IPS-NIHi11 (cell line): ENCODE measurements around the gene VKORC1L1.
"Not testable (repeated sequence)": the region's sequence is repeated elsewhere in the genome, so short reads cannot be mapped to it uniquely, and the experiment has no call there.

ENCODE experiments used
- DNase-seq: peaks from one replicate; pipeline ENCODE4 v3.0.0; 2012; ENCODE audit warnings: mixed read lengths, low spot score

VKORC1L1 gene

DNA sequence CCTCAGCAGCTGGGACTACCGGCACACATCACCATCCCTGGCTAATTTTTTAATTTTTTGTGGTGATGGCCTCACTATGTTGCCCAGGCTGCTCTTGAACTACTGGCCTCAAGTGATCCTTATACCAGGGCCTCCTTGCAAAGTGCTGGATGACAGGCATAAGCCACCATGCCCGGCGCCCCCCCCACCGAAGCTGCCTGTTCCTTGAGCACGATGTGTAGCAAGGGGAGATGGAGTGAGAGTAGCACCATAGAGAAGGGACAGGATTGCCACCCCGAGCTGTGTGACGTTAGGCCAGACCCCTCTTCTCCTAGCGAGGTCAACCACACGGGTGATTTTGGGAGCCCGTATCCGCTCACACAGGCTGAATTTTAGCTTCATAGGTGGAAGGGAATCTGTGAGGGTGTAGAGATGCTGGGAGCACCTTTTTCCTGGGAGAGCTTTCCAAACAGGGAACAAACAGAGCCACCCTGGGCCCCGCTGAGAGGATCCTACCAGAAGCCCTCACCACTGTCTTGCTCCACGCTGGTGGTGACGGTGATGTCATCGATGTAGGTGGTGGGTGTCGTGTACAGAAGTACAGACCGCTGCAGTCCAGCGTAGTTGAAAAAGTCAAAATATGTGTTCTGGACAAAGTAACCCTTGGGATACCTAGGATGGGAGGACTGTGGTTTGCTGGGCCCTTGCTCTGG is 106.2 kb downstream of the VKORC1L1 start:
- DNase-seq = no peak

DNA sequence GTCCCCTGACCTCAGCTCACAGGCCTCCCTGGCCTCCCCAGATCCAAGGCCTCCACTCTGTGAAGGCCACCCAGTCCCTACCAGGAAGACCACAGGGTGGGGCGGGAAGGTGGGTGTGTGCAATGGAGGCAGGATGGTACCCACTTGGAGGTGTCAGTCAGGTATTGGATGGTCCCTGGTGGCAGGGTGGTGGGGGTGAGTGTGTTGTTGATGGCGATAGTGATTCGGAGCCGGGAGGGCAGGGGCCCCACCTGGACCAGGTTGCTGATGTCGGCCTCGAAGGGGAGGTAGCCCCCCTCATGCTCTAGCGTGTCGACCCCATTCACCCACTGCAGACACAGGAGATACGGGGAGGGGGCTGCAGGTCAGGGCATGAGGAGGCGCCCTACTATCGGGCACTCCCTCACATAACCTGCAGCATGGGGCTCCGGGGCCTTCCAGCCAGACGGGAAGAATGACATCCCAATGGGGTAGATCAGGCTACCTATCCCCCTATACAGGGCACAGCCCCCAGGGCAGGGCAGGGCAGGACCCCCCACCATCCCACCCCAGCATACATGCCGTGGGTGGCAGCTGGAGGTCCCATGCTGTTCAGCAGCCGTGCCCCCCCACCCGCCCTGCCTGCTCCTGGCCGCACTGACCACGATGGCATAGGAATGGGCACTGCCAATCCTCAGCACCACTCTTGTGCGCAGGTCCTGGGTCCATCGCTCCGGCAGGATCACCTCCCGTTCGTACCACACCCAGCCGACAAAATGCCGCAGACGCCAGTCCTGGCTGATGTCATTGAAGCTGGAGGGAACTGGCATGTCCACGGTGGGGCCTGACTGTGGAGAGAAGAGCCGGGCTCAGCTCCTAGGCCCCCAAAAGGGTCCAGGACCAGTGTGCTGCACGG is 107.0 kb downstream of the VKORC1L1 start:
- DNase-seq = no peak

DNA sequence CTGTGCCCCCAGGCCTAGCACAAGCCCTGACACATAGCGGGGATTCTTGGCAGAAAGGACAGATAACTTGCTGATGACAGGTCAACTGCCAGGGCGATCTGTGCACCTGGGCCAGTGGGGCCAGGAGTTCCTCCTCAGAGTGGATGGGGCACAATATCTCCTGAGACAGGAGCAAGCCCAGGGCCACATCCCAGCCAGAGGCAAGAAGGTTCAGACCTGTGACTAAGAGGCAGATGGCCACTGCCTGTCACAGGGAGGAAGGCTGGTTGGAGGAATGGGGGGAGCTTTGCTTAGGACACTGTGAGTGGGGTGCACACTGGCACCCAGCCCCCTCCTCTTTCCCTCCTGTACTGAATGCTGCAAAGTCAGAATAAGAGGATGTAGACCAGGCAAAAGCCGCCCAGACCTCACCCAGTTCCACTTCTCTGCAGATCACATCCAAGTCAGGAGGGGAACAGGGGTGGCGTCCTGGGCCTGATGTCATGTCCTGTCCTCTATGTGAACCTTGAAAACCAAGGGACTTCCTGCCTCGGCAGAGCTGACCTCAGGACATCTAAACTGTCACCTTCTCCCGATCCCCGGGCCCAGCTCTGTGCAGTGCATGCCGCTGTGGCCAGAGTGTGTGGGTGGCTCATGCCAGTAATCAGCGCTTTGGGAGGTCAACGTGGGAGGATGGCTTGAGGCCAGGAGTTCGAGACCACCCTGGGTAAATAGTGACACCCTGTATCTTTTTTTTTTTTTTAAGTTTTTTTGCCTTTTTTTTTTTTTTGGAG is 107.8 kb downstream of the VKORC1L1 start:
- no peak for DNase-seq

GRCh38 chr7:65981965-65982792 is 109.3 kb downstream of the VKORC1L1 start, which contains the start of gene GUSB:
Gene GUSB (minus strand): TSS chr7:65982213. CDS start chr7:65982183, 30 bp downstream.
- DNase-seq = peak; percentile 99

DNA sequence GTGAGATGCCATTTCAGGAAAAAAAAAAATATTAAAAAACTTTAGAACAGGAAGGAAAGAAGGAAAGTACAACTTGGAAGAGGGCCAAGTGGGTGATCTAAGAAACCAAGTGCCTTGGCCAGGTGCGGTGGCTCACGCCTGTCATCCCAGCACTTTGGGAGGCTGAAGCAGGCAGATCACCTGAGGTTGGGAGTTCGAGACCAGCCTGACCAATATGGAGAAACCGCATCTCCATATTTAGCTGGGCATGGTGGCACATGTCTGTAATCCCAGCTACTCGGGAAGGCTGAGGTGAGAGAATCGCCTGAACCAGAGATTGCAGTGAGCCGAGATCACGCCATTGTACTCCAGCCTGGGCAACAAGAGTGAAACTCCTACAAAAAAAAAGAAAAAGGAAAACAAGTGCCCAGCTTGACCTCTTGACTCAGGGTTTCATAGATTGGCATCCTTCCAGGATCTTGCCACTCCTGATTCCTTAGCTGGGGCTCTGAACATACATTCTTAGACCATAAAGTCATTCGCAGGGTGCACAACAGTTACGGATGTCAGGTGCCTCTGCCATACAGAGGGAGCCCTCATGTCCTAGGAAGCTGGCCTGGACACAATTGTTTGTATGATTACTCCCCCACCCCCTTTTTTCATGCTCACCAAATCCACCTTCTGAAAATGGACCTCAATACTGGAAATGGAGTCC is 111.2 kb downstream of the VKORC1L1 start:
- DNase-seq = no peak

DNA sequence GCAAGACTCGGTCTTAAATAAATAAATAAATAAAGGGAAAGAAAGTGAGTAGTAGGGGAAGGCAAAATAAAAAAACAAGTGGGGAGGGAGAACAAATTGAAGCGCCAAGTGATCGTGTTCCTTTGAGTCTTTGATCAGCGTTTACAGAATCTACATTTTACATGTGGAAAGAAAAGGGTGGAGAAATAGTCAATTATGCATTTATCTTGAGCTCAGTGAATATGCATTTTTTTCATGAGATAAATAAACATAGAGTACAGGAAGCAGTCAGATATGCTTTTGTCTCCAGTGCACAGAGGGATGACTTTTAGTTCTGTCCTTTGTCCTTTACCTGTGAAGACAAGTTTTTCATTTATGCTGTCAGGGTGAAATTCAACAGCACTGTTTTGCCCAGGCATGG is 115.2 kb downstream of the VKORC1L1 start:
- no peak for DNase-seq

- DNase-seq = not testable (repeated sequence)
Observed at GRCh38 chr7:65988503-65988902, 115.6 kb downstream of the VKORC1L1 start.

- no peak for DNase-seq
Observed at GRCh38 chr7:65989694-65990080, 116.8 kb downstream of the VKORC1L1 start.

- not testable (repeated sequence) for DNase-seq
Observed at GRCh38 chr7:65991829-65992228, 119.0 kb downstream of the VKORC1L1 start.

- no peak for DNase-seq
Observed at GRCh38 chr7:65992526-65992925, 119.7 kb downstream of the VKORC1L1 start.

- DNase-seq = not testable (repeated sequence)
Observed at GRCh38 chr7:65994984-65995383, 122.1 kb downstream of the VKORC1L1 start.

DNA sequence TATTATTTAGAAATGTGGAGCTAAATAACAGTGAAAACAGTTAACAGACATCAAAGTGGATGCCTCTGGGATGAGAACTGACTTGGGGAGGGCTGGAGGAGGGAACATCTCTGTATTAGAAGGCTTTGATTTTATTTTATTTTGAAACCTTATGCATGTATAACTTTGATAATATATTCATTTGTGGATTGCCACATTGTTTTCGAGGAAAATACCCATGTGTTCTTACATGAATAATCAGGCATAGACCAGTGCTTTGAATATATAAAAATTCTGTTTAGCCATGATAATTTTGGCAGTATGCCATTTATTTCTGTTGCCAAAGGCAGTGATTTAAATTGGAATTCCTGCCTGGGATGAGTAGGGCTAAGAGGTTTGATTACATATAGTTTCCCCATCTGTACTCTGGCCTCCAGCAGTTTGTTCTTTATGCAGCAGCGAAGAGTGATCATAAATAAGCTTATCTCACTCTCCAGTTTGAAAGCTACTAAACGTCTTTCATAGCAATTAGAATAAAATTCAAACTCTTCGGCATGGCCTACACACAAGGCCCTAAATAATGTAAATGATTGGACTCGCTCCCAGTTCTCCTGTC is 128.0 kb downstream of the VKORC1L1 start:
- not testable (repeated sequence) for DNase-seq

GRCh38 chr7:66005115-66005671 is 132.3 kb downstream of the VKORC1L1 start:
- not testable (repeated sequence) for DNase-seq

- DNase-seq = no peak
Observed at GRCh38 chr7:66007232-66007631, 134.4 kb downstream of the VKORC1L1 start.
